ENCODE results near the gene KDM4C.
A peak's percentile ranks its signal among the peaks of the same experiment; 100 is the strongest.
"Not testable (repeated sequence)": the region's sequence is repeated elsewhere in the genome, so short reads cannot be mapped to it uniquely, and the experiment has no call there.

The KDM4C gene

DNA sequence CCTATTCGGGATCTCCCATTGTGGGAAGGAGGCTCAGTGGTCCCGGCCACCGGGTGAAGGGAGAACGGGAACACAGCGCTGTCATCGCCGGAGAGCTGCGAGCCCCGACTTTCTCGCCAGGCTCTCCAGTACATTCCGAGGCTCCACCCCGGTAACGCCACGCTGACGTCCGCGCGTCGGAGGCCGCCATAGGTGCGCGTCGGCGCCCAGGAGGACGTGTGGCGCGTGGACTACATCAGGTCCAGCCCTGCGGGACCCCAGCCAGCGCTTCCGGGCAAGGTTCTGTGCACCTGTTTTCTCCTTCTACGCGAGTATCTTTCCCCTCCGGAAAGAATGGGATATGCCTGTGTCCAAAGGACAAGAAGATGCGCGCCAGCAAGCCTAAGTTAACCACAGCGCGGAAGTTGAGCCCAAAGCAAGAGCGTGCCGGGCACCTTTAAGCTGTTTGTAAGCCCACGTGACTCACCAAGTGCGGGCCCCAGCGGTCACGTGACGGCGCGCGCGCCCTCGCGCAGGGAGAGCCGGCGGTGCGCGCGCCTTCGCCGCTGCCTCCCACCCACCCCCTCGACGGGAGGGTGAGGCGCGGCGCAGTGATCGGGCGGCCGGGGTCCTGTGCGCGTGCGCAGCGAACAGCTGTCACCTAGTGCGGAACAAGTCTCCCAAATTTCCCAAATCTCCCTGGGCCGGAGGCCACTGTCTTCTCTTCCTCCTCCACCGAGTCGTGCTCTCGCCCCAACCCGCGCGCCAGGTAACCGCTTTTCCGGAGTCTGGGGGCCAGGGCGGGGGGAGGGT is at the start of gene KDM4C:
Gene KDM4C (plus strand): TSS at position 518 of the 792 bp plus-strand sequence. CDS start 35,016 bp downstream, outside the sequence.
- FAIRE-seq = no peak

DNA sequence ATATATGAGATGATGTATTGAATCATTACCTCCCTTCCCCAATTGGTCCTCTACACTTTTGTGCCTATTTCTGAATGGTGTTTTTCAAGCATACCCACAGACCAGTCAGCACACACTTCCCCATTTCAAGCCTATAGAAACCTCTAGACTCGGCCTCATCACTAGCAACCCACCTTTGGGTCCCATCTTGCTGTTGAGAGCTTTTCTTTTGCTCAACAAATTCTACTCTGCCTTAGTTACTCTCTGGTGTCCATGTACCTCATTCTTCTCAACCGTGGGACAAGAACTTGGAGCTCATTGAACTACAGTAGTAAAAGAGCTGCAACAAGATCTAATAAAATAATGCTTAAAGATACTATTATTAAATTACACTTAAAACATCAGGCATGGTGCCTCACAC is 49.0 kb upstream of the KDM4C start:
- FAIRE-seq = no peak

DNA sequence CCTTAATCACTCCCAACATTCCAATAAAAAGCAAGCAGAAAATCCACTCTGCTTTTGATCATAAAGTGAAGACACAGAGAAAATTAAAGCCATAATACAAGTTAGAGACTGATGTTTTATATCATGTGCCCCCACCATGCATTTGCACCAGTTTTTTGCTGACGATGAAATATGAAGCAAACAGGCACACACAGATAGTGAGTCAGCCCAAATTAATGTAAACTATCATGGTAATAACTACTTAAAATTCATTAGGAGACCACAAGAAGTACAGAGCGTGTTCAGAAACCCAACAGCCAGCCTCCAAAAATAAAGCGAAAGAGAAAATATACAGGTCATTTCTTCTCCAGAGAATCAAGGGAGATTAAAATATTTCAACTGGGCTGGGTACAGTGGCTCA is 46.4 kb upstream of the KDM4C start:
- FAIRE-seq = no peak

DNA sequence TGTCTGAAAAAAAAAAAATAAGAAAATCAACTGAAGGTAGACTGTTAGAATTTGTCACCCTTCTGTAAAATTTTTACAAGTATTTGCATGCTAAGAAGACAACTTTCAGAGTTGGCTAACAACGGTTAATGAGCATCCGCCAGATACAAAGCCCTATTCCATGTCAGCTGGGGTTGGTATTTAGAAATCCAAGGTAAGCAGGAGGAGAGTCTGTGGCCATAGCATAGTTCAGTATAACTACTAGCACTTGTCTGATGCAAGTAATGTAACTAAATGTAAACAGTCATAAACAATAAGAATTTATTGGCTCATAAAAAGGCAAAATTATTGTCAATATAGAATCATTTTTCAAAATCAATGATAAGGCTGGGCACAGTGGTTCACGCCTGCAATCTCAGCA is 45.7 kb upstream of the KDM4C start:
- no peak for FAIRE-seq

DNA sequence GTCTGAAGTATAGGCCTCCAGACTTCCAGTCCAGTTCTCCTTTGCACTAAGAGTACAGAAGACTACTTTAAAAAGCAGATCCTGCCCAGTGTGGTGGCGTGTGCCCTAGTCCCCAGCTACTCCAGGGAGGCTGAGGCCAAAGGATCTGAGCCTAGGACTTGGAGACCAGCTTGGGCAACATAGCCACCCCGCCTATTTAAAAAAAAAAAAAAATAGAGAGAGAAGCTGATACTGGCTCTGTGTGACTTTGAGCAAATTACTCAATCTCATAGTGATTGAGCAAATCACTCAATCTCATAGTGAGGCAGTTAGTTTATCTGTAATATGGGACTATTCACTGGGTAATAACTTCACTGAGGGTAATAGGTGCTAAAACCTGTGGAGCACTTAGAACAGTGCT is 43.6 kb upstream of the KDM4C start:
- FAIRE-seq = no peak

DNA sequence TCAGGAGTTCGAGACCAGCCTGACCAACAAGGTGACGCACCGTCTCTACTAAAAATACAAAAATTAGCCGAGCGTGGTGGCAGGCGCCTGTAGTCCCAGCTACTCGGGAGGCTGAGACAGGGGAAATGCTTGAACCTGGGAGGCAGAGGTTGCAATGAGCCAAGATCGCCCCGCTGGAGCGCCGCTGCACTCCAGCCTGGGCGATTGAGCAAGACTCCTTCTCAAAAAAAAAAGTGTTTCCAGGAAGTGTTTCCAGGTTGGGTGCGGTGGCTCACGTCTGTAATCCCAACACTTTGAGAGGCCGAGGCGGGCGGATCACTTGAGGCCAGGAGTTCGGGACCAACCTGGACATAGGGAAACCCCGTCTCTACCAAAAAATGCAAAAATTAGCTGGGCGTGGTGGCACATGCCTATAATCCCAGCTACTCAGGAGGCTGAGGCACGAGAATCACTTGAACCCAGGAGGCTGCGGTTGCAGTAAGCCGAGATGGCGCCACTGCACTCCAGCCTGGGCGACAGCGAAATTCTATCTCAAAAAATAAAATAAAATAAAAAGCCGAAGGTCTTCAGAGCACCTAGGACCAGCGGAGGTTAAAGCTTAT is 42.5 kb upstream of the KDM4C start:
- not testable (repeated sequence) for FAIRE-seq

DNA sequence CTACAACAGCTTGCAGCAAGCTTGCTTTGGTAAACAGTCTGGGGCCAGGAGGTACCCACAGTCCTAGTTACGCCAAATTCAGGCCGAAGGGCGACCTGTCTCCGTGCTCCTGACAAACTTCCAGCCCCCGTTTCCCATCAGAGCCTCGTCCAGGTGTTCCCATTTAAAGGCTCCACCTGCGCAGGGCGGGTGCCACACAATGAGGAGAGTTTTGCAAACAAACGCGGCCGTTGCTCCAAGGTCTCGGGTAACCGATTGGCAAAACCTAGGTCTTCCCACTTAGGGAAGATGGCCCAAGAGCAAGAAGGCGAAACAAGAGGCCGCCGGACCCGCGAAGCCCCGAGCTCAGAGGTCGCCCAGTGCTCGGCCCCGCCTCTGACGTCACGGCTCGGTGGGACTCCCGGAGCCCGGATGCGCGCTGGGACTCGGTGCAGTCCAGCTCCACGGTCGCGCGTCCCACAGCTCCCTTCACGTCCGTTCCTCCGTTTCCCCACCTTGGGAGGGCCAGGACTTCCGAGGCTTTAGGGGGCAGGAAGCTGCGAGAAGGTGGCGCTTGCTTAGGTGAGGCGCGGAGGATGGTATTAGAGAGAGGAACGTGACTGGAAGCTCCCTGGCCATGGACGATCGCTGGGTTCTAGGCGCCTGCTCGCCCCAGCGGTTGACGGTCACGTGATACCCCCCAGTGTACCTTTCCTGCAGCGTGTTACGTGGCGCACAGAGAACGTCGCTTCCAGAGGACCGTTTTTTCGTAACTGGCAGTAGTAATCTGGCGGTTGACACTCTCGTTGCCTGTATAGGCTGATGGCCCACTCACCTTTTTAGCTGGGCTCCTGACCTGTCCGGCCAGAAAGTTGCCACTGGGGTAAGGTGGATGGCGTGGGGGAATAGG is 41.8 kb upstream of the KDM4C start:
- FAIRE-seq = no peak

DNA sequence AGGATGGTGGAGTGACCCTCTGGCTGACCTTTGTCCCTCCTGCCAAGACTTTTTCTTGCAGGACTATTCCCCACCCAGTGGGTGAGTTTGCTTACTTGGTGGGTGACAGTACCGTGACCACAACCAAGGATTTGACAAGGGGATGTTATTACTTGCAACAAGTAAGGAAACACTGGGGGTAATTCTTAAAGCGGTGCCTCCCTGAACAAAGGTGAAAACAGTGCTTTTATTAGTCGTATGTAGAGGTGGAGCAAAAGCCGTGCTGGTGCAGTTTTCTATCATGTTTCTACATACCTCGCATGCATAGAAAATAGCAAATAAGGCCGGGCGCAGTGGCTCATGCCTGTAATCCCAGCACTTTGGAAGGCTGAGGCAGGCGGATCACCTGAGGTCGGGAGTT is 41.0 kb upstream of the KDM4C start:
- FAIRE-seq = no peak

DNA sequence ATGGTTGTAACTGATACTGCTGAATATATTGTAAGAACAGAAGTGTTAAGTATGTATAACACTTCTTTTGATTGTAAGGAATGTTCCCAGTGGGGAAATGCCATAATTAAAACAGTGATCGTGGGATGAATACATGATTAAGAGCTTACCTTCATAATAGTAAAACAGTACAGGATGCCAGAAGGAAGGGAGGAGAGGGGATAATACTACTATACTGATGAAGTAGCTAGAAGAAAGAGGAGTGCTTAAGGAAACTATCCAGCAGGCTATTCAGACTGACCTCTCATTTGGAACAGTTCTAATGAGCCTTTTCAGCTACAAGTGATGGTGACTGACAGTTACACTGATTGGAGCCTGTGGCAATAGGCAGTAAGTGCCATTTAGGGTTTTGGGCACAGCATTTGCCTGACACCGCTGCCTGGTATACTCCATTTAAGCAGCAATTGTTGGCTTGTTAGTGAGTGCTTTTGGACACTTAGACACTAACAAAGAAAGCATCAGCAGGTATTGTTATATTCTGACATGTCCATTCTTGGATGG is 33.8 kb upstream of the KDM4C start:
- no peak for FAIRE-seq

DNA sequence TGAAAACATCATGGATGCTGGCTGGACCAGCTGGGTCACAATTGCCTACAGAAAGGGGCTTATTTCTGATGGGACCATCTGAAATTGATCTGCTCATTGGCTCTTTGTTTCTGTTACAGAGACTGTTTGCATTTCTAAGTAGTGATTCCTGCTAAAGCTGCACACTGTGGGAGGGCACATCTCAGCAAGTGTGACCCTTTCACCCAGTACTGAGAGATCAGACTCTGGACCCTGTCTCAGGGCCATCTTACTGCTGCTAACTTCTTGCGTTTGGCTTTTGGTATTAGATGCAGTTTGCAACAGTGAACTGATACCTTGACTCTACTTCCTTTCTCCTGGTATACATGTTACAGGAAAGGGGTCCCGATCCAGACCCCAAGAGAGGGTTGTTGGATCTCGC is 24.5 kb upstream of the KDM4C start:
- no peak for FAIRE-seq

DNA sequence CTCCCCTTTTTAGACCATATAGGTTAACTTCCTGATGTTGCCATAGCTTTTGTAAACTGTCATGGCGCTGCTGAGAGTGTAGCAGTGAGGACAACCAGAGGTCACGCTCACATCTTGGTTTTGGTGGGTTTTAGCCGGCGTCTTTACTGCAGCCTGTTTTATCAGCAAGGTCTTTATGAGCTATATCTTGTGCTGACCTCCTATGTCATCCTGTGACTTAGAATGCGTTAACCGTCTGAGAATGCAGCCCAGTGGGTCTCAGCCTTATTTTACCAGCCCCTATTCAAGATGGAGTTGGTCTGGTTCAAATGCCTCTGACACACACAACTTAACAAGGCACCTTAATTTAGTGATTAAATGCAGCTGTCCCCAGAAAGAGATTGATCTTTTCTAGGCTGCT is 23.9 kb upstream of the KDM4C start:
- no peak for FAIRE-seq

DNA sequence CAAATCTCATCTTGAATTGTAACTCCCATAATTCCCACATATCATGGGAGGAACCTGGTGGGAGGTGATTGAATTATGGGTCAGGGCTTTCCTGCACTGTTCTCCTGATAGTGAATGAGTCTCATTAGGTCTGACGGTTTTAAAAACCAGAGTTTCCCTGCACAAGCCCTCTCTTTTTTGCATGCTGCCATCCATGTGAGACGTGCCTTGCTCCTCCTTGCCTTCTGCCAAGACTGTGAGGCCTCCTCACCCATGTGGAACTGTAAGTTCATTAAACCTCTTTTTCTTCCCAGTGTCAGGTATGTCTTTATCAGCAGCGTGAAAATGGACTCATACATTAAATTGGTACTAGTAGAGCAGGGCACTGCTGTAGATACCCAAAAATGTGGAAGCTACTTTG is 22.4 kb upstream of the KDM4C start:
- no peak for FAIRE-seq

DNA sequence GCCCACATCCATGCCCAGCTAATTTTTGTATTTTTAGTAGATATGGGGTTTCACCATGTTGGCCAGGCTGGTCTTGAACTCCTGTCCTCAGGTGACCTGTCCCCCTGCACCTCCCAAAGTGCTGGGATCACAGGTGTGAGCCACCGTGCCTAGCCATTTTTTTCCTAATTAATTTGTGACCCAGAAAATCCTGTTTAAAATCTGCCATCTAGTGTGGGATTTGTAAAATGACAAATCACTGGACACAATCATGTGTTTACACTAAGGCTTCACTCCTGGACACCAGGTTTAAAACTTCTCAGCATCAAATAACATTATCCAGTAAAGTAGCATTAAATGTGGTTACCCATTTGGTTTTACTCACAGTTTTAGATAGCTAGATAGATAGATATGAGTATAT is 18.6 kb upstream of the KDM4C start:
- no peak for FAIRE-seq

DNA sequence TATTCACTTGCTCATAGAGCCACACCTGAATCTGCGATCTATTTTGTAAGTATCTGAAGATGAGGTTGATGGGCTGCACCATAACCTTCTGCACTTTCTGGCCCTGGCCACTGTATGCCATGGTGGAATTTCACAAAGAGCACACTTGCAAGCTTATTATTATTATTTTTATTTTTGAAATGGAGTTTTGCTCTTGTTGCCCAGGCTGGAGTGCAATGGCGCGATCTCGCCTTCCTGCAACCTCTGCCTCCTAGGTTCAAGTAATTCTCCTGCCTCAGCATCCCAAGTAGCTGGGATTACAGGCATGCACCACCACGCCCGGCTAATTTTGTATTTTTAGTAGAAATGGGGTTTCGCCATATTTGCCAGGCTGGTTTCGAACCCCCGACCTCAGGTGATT is 8.9 kb upstream of the KDM4C start:
- FAIRE-seq = not testable (repeated sequence)

DNA sequence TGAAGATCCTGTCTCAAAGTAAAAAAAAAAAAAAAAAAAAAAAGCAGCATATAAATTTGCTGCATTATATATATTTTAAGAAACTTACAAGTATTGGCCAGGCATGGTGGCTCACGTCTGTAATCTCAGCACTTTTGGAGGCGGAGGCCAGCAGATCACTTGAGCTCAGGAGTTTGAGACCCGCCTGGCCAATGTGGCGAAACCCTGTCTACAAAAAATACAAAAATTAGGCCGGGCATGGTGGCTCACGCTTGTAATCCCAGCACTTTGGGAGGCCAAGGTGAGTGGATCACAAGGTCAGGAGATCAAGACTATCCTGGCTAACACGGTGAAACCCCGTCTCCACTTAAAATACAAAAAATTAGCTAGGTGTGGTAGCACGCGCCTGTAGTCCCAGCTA is 2.9 kb upstream of the KDM4C start:
- FAIRE-seq = not testable (repeated sequence)

DNA sequence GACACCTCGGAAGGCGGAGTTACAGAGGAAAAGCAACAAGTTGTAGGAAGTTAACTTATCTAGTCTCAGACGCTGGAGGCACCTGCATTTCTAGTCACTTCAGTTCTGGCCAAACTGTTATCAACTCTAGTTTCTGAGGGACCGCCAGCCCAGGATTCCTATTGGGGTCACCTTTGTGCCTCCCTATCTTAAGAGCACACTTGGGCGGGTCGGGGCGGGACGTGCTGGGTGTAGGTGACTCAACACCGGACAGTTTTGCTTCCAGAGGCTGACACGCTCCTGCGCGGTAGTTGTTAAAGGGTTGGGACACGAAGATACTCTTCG is 679 bp upstream of the KDM4C start:
- FAIRE-seq = peak; percentile 23

DNA sequence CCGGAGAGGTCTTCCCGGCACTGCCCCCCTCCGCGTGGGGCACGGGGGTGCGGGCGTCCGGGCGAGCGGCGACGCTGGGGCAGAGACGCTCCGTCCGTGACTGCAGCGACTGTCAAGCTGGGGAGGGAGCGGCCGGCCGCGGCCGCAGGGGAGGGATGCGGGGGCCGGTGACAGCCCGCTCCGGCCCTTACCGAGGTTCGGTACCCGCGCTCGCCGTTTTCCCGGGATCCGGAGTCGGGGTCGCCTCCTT is 400 bp downstream of the KDM4C start:
- FAIRE-seq = no peak

DNA sequence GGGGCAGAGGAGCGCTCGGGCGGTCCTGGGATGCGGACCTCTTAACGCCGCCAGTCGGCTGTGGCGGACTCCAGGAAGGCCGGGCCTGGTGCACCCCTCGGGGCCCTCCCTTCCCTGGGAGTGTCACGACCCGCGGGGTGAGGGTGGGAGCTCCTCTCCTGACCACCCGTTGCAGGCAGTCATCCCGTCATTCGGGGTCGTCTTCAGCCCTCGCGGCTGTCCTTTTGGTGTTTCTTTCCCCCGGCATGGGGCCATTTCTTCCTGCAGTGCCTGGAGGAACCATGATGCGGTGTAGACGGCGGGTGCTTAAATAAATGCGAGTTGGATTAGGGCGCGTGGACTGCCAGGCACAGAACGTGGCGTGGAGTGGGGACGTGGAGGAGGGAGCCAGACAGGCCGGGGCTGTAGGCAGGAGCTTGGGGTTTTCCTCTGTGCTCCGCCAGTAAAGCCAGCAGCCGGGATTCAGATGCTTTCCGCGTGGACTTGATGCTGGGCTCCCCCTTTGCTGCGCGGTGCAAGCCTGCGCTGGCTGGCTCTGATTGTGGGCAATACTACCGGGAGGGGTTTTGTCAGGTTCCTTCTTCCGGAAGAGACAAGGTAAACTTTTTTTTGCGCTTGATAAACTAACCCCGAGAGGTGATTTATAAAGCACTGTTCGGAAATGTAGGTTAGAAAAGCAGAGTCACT is 868 bp downstream of the KDM4C start:
- FAIRE-seq = no peak

DNA sequence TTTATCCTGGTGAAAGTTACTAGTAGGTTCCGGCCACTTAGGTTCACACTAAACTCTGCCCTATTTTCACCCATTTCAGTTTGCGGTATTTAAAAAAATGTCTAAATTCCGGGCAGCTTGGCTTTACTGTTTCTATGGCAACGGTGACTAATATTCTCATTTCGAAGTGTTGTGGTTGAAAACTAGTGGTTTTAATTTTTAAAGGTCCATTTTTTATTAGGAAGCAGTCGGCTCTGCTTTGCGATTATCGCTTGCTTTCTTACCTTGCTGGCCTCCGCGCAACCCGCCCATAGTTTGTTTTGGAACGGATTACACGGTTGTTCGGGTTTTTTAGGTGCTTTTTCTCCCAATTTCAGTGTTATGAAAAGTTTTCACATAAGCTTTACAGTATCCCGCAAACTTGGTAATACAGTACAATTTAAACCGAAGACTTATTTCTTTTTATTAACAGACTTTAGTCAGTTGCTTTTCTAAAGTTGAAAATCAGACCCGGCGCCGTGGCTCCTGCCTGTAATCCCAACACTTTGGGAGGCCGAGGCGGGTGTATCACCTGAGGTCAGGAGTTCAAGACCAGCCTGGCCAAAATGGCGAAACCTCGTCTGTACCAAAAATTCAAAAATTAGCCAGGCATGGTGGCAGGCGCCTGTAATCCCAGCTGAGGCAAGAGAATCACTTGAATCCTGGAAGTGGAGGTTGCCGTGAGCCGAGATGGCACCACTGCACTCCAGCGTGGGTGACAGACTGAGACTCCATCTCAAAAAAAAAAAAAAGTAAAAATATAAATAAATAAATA is 1.6 kb downstream of the KDM4C start:
- no peak for FAIRE-seq

DNA sequence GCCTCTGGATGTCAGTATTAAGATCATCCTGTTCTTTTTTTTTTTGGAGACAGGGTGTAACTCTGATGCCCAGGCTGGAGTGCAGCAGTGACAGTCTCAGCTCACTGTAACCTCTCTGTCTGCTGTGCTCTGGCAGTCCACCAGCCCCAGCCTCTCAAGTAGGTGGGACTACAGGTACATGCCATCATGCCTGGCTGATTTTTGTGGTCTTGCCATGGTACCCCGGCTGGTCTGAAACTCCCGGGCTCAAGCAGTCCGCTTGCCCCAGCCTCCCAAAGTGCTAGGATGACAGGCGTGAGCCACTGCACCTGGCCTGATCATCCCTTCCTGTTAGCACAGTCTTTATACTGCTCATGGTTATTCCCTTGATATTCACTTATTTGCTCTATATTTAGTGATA is 3.5 kb downstream of the KDM4C start:
- no peak for FAIRE-seq

DNA sequence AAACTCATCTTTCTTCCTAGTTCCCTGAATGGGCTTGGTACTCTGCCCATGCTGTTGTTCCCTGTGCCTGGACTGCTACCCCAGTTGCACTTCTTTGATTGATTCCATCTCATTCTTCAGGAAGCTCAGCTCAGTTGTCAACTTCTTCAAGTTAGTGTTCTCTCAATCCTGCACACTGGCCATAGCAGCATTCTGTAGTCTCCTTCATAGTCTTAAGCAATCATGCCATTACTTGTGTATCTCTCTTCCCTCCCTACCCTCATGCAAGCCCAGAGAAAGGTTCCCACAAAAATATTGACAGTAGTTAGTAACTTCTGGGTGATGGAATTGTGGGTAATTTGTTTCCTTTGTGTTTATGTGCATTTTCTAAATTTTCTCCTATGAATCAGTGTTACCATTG is 5.5 kb downstream of the KDM4C start:
- FAIRE-seq = no peak

DNA sequence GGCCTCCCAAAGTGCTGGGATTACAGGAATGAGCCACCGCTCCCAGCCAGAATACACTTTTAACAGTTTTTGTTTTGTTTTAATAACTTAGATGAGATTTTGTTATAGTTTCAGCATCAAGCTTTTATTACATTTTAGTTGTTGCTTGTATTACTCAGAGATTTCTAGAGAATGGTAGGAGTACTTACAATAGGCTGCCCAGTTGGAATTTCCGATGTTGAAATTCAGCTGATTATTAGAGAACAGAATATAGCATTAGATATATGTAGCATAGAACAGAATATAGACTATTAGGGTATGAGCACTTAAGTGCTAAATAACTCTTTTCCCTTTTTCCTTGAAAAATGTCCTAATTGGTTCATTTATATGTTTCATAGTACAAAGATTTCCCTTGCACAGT is 6.2 kb downstream of the KDM4C start:
- no peak for FAIRE-seq
